ENCODE data around the gene DCD.
"Not testable (repeated sequence)": the region's sequence is repeated elsewhere in the genome, so short reads cannot be mapped to it uniquely, and the experiment has no call there.

DCD gene, protein sequence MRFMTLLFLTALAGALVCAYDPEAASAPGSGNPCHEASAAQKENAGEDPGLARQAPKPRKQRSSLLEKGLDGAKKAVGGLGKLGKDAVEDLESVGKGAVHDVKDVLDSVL

DNA sequence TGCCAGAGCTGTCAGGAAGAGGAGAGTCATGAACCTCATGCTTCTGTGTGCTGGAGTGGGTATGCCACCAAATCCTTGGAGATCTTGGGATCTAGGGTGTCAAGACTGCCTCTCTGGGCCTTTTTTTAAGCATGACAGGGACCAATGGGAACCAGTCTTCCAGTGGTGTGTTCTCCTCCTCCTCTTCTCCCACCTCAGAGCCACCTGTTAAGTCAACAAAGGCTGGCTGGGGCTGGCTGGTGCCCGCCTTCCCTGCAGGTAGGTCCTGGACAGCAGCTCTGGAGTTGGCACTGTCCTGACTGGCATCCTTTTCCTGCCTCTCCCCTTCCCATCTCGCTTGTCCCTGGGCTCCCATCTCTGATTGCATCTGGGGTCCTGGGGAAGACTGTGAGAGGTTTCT is at the start of gene DCD:
Gene DCD, minus strand, starts transcription at position 101 of the 400 bp plus-strand sequence. Its CDS starts 62 bp downstream, at position 39.
- DNase-seq (ENCODE audit: low spot score) = no peak

DNA sequence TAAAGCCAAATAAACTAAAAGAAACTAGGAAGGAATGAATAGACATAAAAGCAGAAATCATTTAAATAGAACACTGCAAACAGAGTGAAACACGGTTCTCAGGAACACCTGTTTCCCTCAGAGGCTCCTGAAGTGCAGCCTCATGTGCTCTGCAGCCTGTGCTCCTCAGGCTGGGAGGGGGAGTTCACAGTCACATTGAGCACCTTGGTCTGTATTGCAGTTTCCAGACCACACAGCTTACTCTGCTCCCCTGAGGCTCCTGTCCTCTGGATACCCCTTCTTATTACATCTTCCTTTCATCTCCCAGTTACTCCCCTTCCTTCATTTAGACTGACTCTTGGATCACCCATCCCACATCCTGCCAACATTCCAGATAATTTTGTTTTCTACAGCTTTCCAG is 49.7 kb upstream of the DCD start:
- DNase-seq (ENCODE audit: low spot score) = no peak

GRCh38 chr12:54692353-54692752 is 44.2 kb upstream of the DCD start:
- no peak for DNase-seq (ENCODE audit: low spot score)

GRCh38 chr12:54689984-54690383 is 41.8 kb upstream of the DCD start:
- DNase-seq (ENCODE audit: low spot score) = no peak

GRCh38 chr12:54689034-54689372 is 40.8 kb upstream of the DCD start:
- DNase-seq (ENCODE audit: low spot score) = no peak

GRCh38 chr12:54688309-54689033 is 40.3 kb upstream of the DCD start:
- DNase-seq (ENCODE audit: low spot score) = no peak

DNA sequence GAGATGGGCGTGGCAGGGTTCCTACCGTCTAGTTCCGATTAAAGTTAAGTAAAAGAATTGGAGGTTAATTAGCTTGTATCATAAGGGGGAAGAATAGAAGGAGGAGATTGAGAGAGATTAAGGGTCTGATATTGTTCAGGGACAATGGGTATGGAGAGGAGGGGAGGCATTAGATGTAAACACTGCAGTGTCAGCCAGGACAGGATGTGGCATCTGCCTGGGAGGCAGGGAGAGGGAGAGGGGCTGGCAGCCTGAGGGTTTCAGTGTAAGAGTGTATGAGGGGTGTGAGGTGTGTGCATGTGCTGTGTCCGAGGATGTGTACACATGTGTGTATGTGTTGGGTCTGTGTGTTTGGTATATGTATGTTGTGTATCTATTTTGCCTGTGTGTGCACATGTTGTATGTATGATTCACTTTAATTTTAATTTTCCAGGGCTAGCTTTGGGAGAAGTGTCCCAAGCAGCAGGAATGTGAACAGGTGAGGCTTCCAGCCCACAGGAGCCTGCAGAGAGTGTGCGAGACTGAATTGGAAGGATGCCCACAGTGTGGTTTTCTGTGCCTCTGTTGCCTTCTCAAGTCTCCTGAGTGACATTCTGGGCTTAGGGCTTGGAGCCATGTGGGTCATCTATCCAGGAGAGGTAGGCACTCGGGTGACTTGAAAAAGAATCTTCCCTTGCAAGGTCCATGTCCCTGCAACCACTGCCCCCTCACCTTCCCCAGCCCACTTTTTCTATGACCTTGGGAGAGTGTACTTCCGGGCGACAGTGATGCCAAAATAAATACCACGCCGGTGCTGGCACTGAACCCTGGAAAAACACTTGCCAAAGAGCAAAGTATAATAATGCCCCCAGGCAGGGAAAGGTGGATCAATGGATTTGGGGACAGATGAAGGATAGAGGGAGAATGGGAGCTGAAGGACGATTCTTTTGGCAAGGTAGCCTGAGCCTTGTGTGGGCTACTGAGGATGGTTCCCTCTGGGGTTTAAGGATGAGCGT is 36.8 kb upstream of the DCD start:
- no peak for DNase-seq (ENCODE audit: low spot score)

GRCh38 chr12:54683398-54683797 is 35.2 kb upstream of the DCD start:
- DNase-seq (ENCODE audit: low spot score) = no peak

DNA sequence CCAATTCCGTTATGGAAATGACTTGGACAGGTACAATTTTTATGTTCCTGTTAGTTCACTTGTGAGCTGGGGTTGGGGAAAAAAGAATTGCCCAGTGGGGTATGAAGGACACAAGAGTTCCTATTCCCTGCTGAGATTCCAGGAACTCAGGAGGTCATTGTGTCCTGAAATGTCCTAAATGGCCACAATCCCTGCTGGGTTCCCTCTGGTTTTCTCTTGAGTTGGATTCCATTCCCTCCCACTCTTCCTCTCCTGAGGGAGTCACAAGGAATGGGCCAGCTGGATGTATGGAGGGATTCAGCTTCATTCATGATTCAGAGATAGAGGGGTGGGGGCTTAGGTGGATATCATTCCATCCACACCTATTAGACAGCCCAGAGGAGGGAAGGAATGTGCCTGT is 34.5 kb upstream of the DCD start:
- no peak for DNase-seq (ENCODE audit: low spot score)

DNA sequence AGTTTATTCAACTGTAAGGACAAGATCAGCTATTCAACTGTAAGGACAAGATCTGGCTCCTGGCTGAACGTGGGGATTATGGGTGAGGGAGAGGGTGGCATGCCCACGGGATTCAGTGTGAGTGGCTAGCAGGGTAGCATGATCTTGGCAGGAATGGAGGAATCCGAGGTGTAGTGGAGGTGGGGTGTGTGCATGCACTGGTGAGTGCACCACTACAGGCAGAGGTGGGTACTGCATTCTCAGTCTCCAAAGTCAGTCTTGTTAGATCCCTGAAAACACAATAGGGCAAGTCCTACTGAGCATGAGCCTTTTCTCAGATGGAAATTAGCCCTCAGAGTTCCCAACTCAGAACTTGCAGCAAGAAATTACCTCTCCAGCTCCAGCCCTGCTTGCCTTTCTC is 32.2 kb upstream of the DCD start:
- DNase-seq (ENCODE audit: low spot score) = no peak

- no peak for DNase-seq (ENCODE audit: low spot score)
These were observed 30.0 kb upstream of the DCD start for GRCh38 chr12:54678131-54678530.

GRCh38 chr12:54667945-54668344 is 19.8 kb upstream of the DCD start:
- no peak for DNase-seq (ENCODE audit: low spot score)

DNA sequence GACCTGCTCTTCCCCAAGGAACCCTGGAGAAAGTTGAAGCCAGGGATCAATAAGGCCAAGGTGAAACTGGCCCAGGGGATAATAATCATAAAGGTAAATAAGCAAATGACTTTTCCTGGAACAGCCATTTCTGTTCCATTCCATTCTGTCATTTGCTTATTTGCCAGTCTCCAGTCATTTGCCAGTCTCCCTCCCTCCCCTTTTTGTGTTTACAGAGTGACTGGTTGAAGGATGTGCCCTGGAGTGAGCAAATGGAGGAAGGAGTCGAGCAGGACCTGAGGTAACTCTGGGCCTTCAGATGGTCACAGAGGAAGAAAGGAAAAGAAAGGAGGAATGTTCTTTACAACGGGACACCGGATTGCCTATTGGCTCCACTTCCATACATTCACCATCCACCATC is 17.8 kb upstream of the DCD start:
- no peak for DNase-seq (ENCODE audit: low spot score)

GRCh38 chr12:54665022-54665635 is 17.0 kb upstream of the DCD start:
- DNase-seq (ENCODE audit: low spot score) = not testable (repeated sequence)

DNA sequence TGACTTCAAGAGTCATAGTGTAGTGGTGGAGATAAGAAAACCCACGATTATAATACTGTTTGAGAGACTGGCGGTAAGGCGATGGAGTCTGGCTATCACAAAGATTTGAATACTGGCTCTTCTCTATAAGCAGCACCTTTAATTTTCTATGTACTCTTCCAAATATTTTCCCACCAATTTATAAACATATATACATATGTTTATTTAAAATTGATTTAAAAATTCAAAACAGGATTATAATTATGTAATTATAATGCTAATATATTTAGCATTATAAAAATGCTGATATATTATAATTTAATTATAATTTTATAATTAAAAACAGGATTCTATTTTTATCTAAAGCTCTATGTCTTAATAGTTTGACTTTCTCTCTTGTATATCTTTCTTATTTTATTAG is 15.4 kb upstream of the DCD start:
- DNase-seq (ENCODE audit: low spot score) = no peak

GRCh38 chr12:54662026-54662425 is 13.9 kb upstream of the DCD start:
- no peak for DNase-seq (ENCODE audit: low spot score)

GRCh38 chr12:54661048-54661447 is 12.9 kb upstream of the DCD start:
- DNase-seq (ENCODE audit: low spot score) = no peak

- no peak for DNase-seq (ENCODE audit: low spot score)
These were observed 12.3 kb upstream of the DCD start for GRCh38 chr12:54660320-54660962.

- no peak for DNase-seq (ENCODE audit: low spot score)
These were observed 10.4 kb upstream of the DCD start for GRCh38 chr12:54658306-54659264.

DNA sequence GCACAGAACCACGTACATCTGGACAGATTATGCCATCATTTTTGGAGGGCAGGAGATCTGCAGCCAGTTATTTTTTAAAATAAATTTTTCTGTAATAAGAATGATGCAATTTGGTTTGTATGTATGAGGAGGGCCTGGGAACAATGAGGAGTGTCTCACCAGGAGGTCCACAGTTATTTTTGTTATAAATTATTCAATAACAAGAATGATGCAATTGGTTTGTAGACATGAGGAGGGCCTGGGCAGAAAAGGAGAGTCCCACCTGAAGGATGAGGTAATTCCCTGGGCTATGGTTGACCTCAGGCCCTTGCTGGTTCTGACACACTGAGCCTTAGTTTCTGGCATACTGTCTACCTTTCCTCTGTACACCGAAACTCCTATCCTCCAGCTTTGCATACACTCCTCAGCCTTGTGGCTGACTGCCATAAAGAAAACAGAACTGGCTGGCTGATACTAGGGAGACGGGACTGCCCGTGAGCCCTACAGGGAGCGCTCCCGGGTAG is 9.0 kb upstream of the DCD start:
- DNase-seq (ENCODE audit: low spot score) = no peak

DNA sequence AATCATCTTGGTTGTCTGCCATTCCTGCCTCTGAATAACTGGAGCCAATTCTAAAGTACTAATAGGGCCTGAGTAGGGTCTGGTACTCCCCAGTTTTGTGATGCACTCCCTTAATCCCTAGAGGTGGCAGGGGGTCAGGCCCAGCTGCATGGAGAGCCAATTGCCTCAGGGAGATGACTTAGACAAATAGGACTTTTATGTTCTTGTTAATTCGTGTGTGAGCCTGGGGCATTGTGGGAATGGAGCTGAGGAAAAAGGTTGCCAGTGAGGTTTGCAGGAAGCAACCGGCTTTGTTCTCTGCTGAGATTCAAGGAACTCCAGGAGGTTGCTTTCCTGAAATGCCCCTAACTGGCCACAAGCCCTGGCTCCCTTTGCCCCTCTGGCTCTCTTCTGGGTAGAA is 6.8 kb upstream of the DCD start:
- DNase-seq (ENCODE audit: low spot score) = no peak

Measured in pons (tissue), 1 donor.